Chondrocyte (in vitro differentiated cells): ENCODE measurements around the gene FREY1. TPM values are rescaled to one million over a fixed set of nuclear protein-coding genes. Genes with fewer than 3 reads are reported as not detected.

ENCODE experiments used
- DNase-seq: peaks from one replicate; pipeline ENCODE4 v3.0.0; 2021; ENCODE audit warnings: mixed read lengths, low spot score
- H3K27ac Mint-ChIP-seq: one replicate; pipeline ENCODE4 v1.8.0; 2021; ENCODE audit warnings: mild to moderate bottlenecking, moderate library complexity, mixed read lengths; ENCODE audit not compliant: unreplicated experiment
- H3K27me3 Mint-ChIP-seq: 2 replicates; pipeline ENCODE4 v1.8.0; 2021; ENCODE audit warnings: low read depth, mixed read lengths
- H3K36me3 Mint-ChIP-seq: 2 replicates; pipeline ENCODE4 v1.8.0; 2021; ENCODE audit warnings: low read depth, mixed read lengths
- H3K4me1 Mint-ChIP-seq: 2 replicates; pipeline ENCODE4 v1.8.0; 2021; ENCODE audit warnings: low read depth, mild to moderate bottlenecking, mixed read lengths
- H3K4me3 Mint-ChIP-seq: one replicate; pipeline ENCODE4 v1.8.0; 2021; ENCODE audit warnings: mild to moderate bottlenecking, moderate library complexity, mixed read lengths; ENCODE audit not compliant: unreplicated experiment
- H3K9me3 Mint-ChIP-seq: 2 replicates; pipeline ENCODE4 v1.8.0; 2021; ENCODE audit warnings: low read depth, mixed read lengths
- total RNA-seq: library from RNA; stranded (reverse); gene quantifications from 3 replicates; pipeline ENCODE4 v1.2.1, GENCODE V29; 2021
- TF ChIP-seq, protein P1 (sequence below): fragments of 200-600 bp; sonication (generic); IDR thresholded peaks from 2 replicates; pipeline ENCODE4 v1.5.0; 2021; ENCODE audit warnings: antibody characterized with exemption, mild to moderate bottlenecking, moderate library complexity

The FREY1 gene
- total RNA-seq, 1 donor from 2014 or later: 0.80 TPM

DNA sequence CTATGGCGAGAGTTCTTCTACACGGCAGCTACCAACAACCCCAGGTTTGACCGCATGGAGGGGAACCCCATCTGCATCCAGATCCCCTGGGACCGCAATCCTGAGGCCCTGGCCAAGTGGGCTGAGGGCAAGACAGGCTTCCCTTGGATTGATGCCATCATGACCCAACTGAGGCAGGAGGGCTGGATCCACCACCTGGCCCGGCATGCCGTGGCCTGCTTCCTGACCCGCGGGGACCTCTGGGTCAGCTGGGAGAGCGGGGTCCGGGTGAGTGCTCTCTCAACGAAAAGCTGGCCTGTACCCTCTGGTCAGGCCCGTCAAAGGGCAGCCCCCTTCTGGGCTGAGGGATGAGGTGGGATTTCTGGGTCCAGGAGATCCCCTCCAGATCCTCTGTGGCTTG lies 37.5 kb downstream of the FREY1 start:
- peaks cover 7% of the 10 kb centered on the region for H3K4me1 Mint-ChIP-seq

DNA sequence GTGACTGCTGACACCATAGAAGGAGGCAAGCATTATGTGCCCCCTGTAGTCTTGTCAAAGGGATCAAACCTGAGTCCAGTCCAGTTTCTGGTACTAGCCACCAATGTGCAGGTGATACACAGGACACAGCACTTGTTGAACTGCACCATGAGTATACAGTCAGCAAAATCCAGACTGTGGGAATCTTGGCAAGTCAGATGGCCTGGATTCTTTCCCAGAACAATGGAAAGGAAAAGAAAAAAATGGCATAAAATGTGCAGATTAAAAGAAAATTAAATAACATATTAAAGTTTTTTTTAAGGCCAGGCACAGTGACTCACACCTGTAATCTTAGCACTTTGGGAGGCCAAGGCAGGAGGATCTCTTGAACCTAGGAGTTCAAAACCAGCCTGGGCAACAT lies 43.0 kb downstream of the FREY1 start:
- peaks cover 13% of the 10 kb centered on the region for H3K4me1 Mint-ChIP-seq
- DNase-seq: no peak
- H3K9me3 Mint-ChIP-seq: no peaks in the 10 kb centered on the region
- H3K4me3 Mint-ChIP-seq: no peak overlapping the region
- no peak overlapping the region for H3K27ac Mint-ChIP-seq
- no peaks in the 10 kb centered on the region for H3K27me3 Mint-ChIP-seq
- TF ChIP-seq, protein P1, sequence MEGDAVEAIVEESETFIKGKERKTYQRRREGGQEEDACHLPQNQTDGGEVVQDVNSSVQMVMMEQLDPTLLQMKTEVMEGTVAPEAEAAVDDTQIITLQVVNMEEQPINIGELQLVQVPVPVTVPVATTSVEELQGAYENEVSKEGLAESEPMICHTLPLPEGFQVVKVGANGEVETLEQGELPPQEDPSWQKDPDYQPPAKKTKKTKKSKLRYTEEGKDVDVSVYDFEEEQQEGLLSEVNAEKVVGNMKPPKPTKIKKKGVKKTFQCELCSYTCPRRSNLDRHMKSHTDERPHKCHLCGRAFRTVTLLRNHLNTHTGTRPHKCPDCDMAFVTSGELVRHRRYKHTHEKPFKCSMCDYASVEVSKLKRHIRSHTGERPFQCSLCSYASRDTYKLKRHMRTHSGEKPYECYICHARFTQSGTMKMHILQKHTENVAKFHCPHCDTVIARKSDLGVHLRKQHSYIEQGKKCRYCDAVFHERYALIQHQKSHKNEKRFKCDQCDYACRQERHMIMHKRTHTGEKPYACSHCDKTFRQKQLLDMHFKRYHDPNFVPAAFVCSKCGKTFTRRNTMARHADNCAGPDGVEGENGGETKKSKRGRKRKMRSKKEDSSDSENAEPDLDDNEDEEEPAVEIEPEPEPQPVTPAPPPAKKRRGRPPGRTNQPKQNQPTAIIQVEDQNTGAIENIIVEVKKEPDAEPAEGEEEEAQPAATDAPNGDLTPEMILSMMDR: no peak
- peaks cover 31% of the 10 kb centered on the region for H3K36me3 Mint-ChIP-seq

More for the DNA sequence above, 37.5 kb downstream of the FREY1 start:
- Mint-ChIP-seq H3K4me3 (no peak overlapping the region), H3K36me3 (peaks cover 28% of the 10 kb centered on the region), H3K27ac (no peak overlapping the region), H3K27me3 (no peaks in the 10 kb centered on the region), H3K9me3 (no peaks in the 10 kb centered on the region)
- peak; percentile 78 for DNase-seq
- TF ChIP-seq, protein P1: no peak

DNA sequence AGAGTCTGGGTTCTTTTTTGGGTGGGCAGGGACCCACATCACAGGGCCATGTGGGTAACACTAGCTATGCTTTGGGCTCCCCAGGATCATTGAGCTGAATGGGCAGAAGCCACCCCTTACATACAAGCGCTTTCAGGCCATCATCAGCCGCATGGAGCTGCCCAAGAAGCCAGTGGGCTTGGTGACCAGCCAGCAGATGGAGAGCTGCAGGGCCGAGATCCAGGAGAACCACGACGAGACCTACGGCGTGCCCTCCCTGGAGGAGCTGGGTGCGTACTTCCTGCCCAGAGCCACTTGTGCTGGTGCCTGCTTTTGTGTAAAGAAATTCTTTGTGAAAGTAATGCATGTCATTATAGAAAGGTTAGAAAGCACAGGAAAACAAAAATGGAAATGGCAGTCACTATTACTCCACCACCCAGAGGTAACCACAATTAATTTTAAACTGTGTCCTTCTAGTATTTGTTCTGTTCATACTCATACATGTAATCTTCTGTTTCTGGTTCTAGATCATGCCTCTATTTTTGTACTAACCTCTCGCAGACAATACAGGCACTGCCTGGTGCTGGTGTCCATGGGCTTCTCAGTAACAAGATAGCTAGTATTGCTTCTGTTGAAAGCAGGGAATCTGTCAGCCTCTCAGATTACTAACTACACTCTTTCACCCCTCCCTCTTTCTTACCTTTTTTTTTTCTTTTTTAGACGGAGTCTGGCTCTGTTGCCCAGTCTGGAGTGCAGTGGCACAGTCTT lies 46.1 kb downstream of the FREY1 start:
- Mint-ChIP-seq H3K4me1 (peaks cover 35% of the 10 kb centered on the region), H3K36me3 (peaks cover 28% of the 10 kb centered on the region), H3K27ac (peak overlapping the region; percentile 27)

DNA sequence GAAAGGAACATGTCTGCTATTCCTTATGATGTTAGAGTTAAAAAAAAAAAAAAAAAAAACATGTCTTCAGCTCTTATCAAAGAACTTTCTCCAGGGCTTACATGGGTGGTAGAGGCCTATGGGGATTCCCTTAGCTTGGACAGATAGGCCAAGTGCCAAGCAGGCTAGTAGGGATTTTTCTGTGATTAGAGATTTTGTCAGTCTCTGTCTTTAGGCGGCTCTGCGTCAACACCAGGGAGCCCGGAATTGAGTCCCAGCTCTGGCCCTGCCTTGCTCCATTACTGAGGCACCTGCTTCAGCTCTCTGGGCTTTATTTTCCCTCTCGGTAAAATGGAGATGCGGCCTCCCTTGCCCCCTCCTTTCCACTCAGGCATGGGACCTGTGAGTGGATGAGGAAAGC lies 46.7 kb downstream of the FREY1 start:
- TF ChIP-seq, protein P1: no peak
- H3K4me1 Mint-ChIP-seq: peaks cover 35% of the 10 kb centered on the region
- peak overlapping the region; percentile 92 for H3K27ac Mint-ChIP-seq
- H3K36me3 Mint-ChIP-seq: peaks cover 24% of the 10 kb centered on the region
- no peaks in the 10 kb centered on the region for H3K9me3 Mint-ChIP-seq
- no peak overlapping the region for H3K4me3 Mint-ChIP-seq
- H3K27me3 Mint-ChIP-seq: no peaks in the 10 kb centered on the region
- no peak for DNase-seq

More for the DNA sequence above, 46.1 kb downstream of the FREY1 start:
- no peak for DNase-seq
- Mint-ChIP-seq H3K4me3 (no peak overlapping the region), H3K27me3 (no peaks in the 10 kb centered on the region), H3K9me3 (no peaks in the 10 kb centered on the region)
- TF ChIP-seq, protein P1: no peak

DNA sequence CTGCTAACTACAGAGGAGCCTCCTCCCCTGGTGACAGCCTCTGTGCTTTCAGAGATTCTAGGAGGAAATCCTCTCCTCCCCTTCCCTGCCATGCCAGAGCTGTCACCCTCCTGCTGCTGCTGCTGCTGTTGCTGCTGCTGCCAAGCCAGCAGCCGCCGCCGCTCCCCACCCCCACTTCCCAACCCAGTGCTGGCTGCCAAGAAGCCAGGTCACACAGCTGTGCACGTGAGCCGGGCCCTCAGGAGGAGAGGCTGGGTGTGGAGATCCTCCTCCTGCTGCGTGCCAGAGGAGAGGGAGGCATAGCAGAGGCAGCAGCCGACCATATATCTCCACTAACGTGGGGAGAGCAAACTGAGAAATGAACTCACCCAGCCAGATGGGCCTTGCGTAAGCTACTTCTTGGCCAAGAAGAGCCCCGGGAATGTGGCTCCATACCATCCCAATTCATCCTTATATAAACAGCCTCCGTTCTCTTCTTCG lies 47.4 kb downstream of the FREY1 start:
- TF ChIP-seq, protein P1: no peak

More for the DNA sequence above, 47.4 kb downstream of the FREY1 start:
- Mint-ChIP-seq H3K4me3 (no peak overlapping the region), H3K9me3 (no peaks in the 10 kb centered on the region), H3K27me3 (no peaks in the 10 kb centered on the region), H3K27ac (peak overlapping the region; percentile 92), H3K4me1 (peaks cover 35% of the 10 kb centered on the region), H3K36me3 (peaks cover 24% of the 10 kb centered on the region)
- peak; percentile 98 for DNase-seq
